PC-3 (cell line): ENCODE data around the gene TPT1.
"Not testable (repeated sequence)": the region's sequence is repeated elsewhere in the genome, so short reads cannot be mapped to it uniquely, and the experiment has no call there.

Experiments used
- EZH2 ChIP-seq: fragments of 300-600 bp; sonication (generic); IDR thresholded peaks from one replicate; pipeline ENCODE4 v1.6.1; 2017; ENCODE audit warnings: antibody characterized with exemption, mild to moderate bottlenecking, low read length; ENCODE audit not compliant: unreplicated experiment
- EZH2phosphoT487 ChIP-seq: fragments of 300-600 bp; sonication (generic); IDR thresholded peaks from 2 replicates; pipeline ENCODE4 v1.6.1; 2018; ENCODE audit warnings: mild to moderate bottlenecking, antibody characterized with exemption, low read length, borderline replicate concordance
- TF ChIP-seq, protein P1 (sequence below): fragments of 300-600 bp; sonication (generic); conservative IDR thresholded peaks from 2 replicates; pipeline ENCODE4 v1.5.1; 2017; ENCODE audit warnings: antibody characterized with exemption, low read depth, mild to moderate bottlenecking, low read length

GRCh38 chr13:45379516-45379915 is 38.5 kb upstream of the TPT1 start:
- TF ChIP-seq, protein P1, sequence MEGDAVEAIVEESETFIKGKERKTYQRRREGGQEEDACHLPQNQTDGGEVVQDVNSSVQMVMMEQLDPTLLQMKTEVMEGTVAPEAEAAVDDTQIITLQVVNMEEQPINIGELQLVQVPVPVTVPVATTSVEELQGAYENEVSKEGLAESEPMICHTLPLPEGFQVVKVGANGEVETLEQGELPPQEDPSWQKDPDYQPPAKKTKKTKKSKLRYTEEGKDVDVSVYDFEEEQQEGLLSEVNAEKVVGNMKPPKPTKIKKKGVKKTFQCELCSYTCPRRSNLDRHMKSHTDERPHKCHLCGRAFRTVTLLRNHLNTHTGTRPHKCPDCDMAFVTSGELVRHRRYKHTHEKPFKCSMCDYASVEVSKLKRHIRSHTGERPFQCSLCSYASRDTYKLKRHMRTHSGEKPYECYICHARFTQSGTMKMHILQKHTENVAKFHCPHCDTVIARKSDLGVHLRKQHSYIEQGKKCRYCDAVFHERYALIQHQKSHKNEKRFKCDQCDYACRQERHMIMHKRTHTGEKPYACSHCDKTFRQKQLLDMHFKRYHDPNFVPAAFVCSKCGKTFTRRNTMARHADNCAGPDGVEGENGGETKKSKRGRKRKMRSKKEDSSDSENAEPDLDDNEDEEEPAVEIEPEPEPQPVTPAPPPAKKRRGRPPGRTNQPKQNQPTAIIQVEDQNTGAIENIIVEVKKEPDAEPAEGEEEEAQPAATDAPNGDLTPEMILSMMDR = not testable (repeated sequence)
- not testable (repeated sequence) for TF ChIP-seq EZH2, EZH2phosphoT487
